Mesothelial cell of epicardium (in vitro differentiated cells): ENCODE results near the gene PARD3. TPM values are rescaled to one million over a fixed set of nuclear protein-coding genes. Genes with fewer than 3 reads are reported as not detected.

Source experiments
- DNase-seq, 2 experiments: peaks; one replicate each; pipeline ENCODE4 v3.0.0; 2021; ENCODE audit warnings: low spot score in 2 of 2; ENCODE audit not compliant: unreplicated experiment in 2 of 2
- H3K27ac Mint-ChIP-seq: 2 replicates; pipeline ENCODE4 v1.8.0; 2021; ENCODE audit warnings: mixed read lengths
- H3K27me3 Mint-ChIP-seq: 2 replicates; pipeline ENCODE4 v1.8.0; 2021; ENCODE audit warnings: low read depth, mixed read lengths
- H3K36me3 Mint-ChIP-seq: 2 replicates; pipeline ENCODE4 v1.8.0; 2021; ENCODE audit warnings: mixed read lengths
- H3K4me1 Mint-ChIP-seq: 2 replicates; pipeline ENCODE4 v1.8.0; 2021; ENCODE audit warnings: mixed read lengths
- H3K4me3 Mint-ChIP-seq: 2 replicates; pipeline ENCODE4 v1.8.0; 2021; ENCODE audit warnings: mild to moderate bottlenecking, moderate library complexity, mixed read lengths
- H3K9me3 Mint-ChIP-seq: 2 replicates; pipeline ENCODE4 v1.8.0; 2021; ENCODE audit warnings: mixed read lengths
- total RNA-seq: library from RNA; stranded (reverse); gene quantifications from 3 replicates; pipeline ENCODE4 v1.2.1, GENCODE V29; 2021
- TF ChIP-seq, protein P1 (sequence below): fragments of 200-600 bp; sonication (generic); IDR thresholded peaks from one replicate; pipeline ENCODE4 v1.5.0; 2021; ENCODE audit warnings: antibody characterized with exemption; ENCODE audit not compliant: unreplicated experiment

The PARD3 gene
- total RNA-seq, 1 donor from 2014 or later, result 73.2 TPM

DNA sequence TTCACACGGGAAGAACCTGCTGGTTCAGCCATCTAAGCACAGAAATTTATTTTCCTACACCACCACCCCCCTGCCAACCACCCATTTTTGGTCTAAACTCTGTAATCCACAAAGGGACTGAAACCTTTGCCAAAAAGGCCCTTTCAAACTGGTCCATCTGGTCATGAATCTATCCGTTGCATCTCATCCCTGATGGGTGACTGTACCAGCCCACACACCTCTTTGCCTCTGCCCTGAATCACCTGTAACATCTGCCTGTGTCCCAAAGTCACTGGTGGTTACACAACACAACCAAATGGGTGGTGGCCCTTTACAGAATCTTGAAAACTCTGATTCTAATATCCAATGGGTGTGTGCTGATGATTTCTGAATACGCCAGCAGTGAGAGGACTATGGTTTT lies 503.4 kb downstream of the PARD3 start:
- no peak for DNase-seq
- Mint-ChIP-seq H3K9me3 (peaks cover 3% of the 10 kb centered on the region), H3K36me3 (peaks cover 14% of the 10 kb centered on the region), H3K27me3 (no peaks in the 10 kb centered on the region), H3K4me3 (no peak overlapping the region), H3K4me1 (peaks cover 33% of the 10 kb centered on the region), H3K27ac (no peak overlapping the region)
- TF ChIP-seq, protein P1, sequence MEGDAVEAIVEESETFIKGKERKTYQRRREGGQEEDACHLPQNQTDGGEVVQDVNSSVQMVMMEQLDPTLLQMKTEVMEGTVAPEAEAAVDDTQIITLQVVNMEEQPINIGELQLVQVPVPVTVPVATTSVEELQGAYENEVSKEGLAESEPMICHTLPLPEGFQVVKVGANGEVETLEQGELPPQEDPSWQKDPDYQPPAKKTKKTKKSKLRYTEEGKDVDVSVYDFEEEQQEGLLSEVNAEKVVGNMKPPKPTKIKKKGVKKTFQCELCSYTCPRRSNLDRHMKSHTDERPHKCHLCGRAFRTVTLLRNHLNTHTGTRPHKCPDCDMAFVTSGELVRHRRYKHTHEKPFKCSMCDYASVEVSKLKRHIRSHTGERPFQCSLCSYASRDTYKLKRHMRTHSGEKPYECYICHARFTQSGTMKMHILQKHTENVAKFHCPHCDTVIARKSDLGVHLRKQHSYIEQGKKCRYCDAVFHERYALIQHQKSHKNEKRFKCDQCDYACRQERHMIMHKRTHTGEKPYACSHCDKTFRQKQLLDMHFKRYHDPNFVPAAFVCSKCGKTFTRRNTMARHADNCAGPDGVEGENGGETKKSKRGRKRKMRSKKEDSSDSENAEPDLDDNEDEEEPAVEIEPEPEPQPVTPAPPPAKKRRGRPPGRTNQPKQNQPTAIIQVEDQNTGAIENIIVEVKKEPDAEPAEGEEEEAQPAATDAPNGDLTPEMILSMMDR, result no peak

DNA sequence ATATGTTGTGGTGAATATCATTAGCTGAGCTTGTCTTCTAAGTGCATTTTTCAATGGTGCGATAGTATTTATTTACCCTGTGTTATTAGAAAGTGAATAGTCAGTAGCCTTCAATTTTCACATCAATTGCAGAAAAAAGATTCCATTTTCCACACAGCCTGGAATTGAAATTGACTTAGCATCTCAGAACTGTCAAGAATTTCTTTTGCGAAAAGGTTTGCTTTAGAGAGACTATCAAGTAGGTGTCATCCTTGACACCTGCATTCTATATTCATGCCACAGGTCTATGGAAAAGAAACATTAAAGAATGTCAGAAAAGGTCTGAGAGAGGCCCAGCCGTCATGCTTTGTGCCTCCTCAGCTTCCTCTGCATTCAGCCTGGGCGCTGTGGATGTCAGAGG lies 504.9 kb downstream of the PARD3 start:
- Mint-ChIP-seq H3K4me1 (peaks cover 26% of the 10 kb centered on the region), H3K36me3 (peaks cover 14% of the 10 kb centered on the region), H3K9me3 (peaks cover 3% of the 10 kb centered on the region), H3K27ac (no peak overlapping the region), H3K4me3 (no peak overlapping the region), H3K27me3 (no peaks in the 10 kb centered on the region)
- no peak for DNase-seq
- TF ChIP-seq, protein P1, result no peak

GRCh38 chr10:34305189-34305588 lies 509.9 kb downstream of the PARD3 start:
- Mint-ChIP-seq H3K27me3 (no peaks in the 10 kb centered on the region), H3K4me1 (peaks cover 6% of the 10 kb centered on the region), H3K9me3 (peaks cover 3% of the 10 kb centered on the region), H3K36me3 (peaks cover 17% of the 10 kb centered on the region), H3K4me3 (no peak overlapping the region), H3K27ac (peak overlapping the region; percentile 91)
- peak; percentile 25 to 63 for DNase-seq
- TF ChIP-seq, protein P1, result peak; percentile 15

GRCh38 chr10:34303022-34303421 lies 512.1 kb downstream of the PARD3 start:
- no peaks in the 10 kb centered on the region for H3K27me3 Mint-ChIP-seq
- peaks cover 10% of the 10 kb centered on the region for H3K4me1 Mint-ChIP-seq
- no peaks in the 10 kb centered on the region for H3K9me3 Mint-ChIP-seq
- DNase-seq, result no peak
- TF ChIP-seq, protein P1, result no peak
- H3K27ac Mint-ChIP-seq, result no peak overlapping the region
- peaks cover 10% of the 10 kb centered on the region for H3K36me3 Mint-ChIP-seq
- no peak overlapping the region for H3K4me3 Mint-ChIP-seq

GRCh38 chr10:34299105-34299611 lies 515.9 kb downstream of the PARD3 start:
- peaks cover 12% of the 10 kb centered on the region for H3K36me3 Mint-ChIP-seq
- no peak for DNase-seq
- no peaks in the 10 kb centered on the region for H3K9me3 Mint-ChIP-seq
- H3K4me1 Mint-ChIP-seq, result peaks cover 17% of the 10 kb centered on the region
- peak overlapping the region; percentile 72 for H3K27ac Mint-ChIP-seq
- no peaks in the 10 kb centered on the region for H3K27me3 Mint-ChIP-seq
- H3K4me3 Mint-ChIP-seq, result no peak overlapping the region
- TF ChIP-seq, protein P1, result no peak

- Mint-ChIP-seq H3K27me3 (no peaks in the 10 kb centered on the region), H3K4me3 (no peak overlapping the region), H3K4me1 (peaks cover 17% of the 10 kb centered on the region), H3K36me3 (peaks cover 12% of the 10 kb centered on the region), H3K9me3 (no peaks in the 10 kb centered on the region), H3K27ac (no peak overlapping the region)
- DNase-seq, result no peak
- TF ChIP-seq, protein P1, result no peak
These were observed 516.7 kb downstream of the PARD3 start for GRCh38 chr10:34298346-34298818.
